ENCODE data around the gene ARID3C.

Gene ARID3C

DNA sequence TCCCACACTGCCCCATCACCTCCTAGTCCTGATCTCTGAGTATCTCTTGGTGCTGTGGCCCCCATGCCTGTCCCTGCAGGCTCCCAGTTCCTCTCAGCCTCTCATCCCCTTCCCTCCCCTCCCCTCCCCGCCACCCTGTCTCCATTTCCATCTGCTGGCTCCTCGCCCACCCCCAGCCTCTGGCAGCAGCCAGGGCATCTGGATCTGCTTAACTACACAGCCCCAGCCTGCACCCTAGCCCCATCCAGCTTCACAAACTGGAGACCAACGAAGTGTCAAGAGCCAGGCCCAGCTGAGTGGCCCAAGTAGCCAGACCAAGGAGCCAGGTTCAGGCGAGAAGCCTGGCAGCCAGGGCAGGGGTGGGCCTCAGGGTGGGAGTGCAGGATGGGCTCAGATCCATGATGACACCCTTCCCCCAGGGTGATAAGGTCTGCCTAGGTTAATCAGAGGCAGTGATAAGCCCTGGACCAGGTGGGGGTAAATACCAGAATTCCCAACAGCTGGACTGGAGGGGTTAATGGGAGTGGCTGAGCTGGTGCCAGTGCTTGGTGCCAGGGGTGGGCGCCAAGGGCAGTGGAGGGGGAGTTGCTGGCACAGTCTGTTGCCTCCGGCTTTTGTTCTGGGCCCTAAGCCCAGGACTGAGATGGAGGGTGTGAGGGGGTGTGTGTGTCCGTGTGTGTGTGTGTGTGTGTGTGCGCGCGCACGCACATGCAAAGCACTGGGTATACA, 25.6 kb upstream of the ARID3C start:
- Histone ChIP-seq H3K36me3 (replicated peaks) (no peaks in the 10 kb centered on the region), H3K27me3 (replicated peaks) (no peaks in the 10 kb centered on the region), H3K4me3 (ENCODE audit: low read depth, low read length) (no peak overlapping the region), H3K27ac (no peak overlapping the region)
- no peak for TF ChIP-seq CTCF (IDR thresholded peaks at IDR 0.05; ENCODE audit: low read depth, low read length, missing control alignments)
- in situ Hi-C loops (cut with HindIII; ENCODE audit: low pct_ligation_motif_present, low sequenced_read_pairs), result no loop called here
- no peak for DNase-seq

GRCh38 chr9:34653151-34654072, 24.5 kb upstream of the ARID3C start:
- peak; percentile 37 for DNase-seq
- no peak overlapping the region for H3K27ac ChIP-seq
- no peak for TF ChIP-seq CTCF (IDR thresholded peaks at IDR 0.05; ENCODE audit: low read depth, low read length, missing control alignments)
- H3K4me3 ChIP-seq (ENCODE audit: low read depth, low read length), result no peak overlapping the region
- in situ Hi-C loops (cut with HindIII; ENCODE audit: low pct_ligation_motif_present, low sequenced_read_pairs), result no loop called here
- peaks cover 8% of the 10 kb centered on the region for H3K36me3 ChIP-seq (replicated peaks)
- no peaks in the 10 kb centered on the region for H3K27me3 ChIP-seq (replicated peaks)

DNA sequence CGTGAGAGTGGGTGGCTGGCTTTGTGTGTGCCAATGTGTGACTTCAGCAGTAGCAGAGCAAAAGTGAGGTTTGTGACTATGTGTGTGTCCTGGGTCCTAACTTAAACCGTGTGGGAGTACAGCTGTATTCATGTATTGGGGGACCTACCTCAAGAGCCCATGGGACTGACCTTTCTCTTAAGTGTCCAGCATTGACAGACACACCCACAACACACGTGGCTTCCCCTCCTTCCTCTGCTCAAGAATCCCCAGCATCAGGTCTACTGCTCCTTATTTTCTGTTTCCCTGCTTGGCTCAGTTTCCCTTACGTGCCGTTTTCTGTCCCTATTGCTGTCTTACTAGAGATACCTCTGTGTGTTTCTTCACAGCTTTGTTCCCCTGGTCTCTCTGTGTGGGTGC, 23.7 kb upstream of the ARID3C start:
- peaks cover 10% of the 10 kb centered on the region for H3K36me3 ChIP-seq (replicated peaks)
- in situ Hi-C loops (cut with HindIII; ENCODE audit: low pct_ligation_motif_present, low sequenced_read_pairs), result no loop called here
- H3K27ac ChIP-seq, result no peak overlapping the region
- TF ChIP-seq CTCF (IDR thresholded peaks at IDR 0.05; ENCODE audit: low read depth, low read length, missing control alignments), result no peak
- H3K27me3 ChIP-seq (replicated peaks), result no peaks in the 10 kb centered on the region
- H3K4me3 ChIP-seq (ENCODE audit: low read depth, low read length), result peak overlapping the region; percentile 48
- DNase-seq, result no peak

- in situ Hi-C loops (cut with HindIII; ENCODE audit: low pct_ligation_motif_present, low sequenced_read_pairs), result no loop called here
- DNase-seq, result peak; percentile 75
- H3K36me3 ChIP-seq (replicated peaks), result peaks cover 10% of the 10 kb centered on the region
- peak within 1 kb of the TSS; percentile 48 for H3K4me3 ChIP-seq (ENCODE audit: low read depth, low read length)
- TF ChIP-seq CTCF (IDR thresholded peaks at IDR 0.05; ENCODE audit: low read depth, low read length, missing control alignments), result no peak
- H3K27ac ChIP-seq, result peak within 1 kb of the TSS; percentile 15
- H3K27me3 ChIP-seq (replicated peaks), result no peaks in the 10 kb centered on the region
These were observed 23.2 kb upstream of the ARID3C start, which contains the start of gene IL11RA for GRCh38 chr9:34651876-34652601. IL11RA (plus strand) TSS chr9:34652185; CDS start chr9:34655218, 3,033 bp downstream.

- Histone ChIP-seq H3K4me3 (ENCODE audit: low read depth, low read length) (no peak overlapping the region), H3K36me3 (replicated peaks) (peaks cover 10% of the 10 kb centered on the region), H3K27ac (no peak overlapping the region), H3K27me3 (replicated peaks) (no peaks in the 10 kb centered on the region)
- in situ Hi-C loops (cut with HindIII; ENCODE audit: low pct_ligation_motif_present, low sequenced_read_pairs), result no loop called here
- TF ChIP-seq CTCF (IDR thresholded peaks at IDR 0.05; ENCODE audit: low read depth, low read length, missing control alignments), result no peak
- DNase-seq, result peak; percentile 28
These were observed 22.5 kb upstream of the ARID3C start for GRCh38 chr9:34651321-34651720.

All from brain microvascular endothelial cell (primary cell).